Measurements from ENCODE around the gene SASH1. TPM values are rescaled to one million over a fixed set of nuclear protein-coding genes. Genes with fewer than 3 reads are reported as not detected.

SASH1 gene
- polyA plus RNA-seq, 1 experiment, result 32.2 TPM

DNA sequence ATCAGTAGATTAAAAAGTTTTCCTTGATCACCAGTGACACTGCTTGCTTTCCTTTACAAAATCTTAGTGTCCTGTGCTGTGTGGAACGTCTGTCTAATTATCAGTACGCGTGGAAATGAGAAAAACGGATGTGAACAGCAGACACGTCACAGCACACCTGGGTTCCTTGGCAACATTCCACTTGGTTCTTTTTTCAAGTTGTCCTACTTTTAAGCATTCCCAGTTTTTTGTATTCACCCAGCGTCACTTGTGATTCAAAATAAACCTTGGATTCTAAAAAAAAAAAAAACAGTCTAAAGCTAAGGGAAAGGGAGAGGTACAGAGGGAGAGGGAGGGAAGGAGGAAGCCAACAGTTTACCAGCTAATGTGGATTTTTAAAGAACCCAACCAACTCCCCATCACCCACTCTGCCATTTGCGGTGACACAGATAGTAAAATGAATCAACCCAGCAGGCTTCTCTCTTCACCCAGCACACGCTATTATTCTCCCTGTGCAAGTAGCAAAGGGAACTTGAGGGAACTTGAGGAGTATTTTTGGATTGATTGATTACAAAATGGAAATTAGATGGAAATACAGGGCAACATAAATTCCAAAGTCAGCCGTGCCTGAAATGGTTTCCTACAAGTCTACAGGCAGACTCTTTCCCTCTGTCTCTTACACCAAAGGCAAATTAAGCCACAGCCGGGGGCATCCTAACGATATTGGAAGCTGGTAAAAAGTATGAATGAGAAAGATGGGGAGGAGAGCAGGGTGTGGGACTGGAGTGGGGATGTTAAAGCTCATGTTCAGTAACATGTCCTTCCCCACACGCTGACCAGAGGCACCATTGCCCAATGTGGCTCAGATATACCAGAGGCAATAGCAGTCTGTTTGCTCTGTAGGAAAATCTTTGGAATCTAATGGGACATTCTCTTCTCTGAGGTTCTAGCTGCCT lies 129.8 kb downstream of the SASH1 start:
- CTCF ChIA-PET, result interaction anchor here (0.7 kb wide), 1 partner anchor 11 kb away, joined by 3 read pairs; no protein-coding TSS in a partner anchor

GRCh38 chr6:148479497-148479896 lies 136.9 kb downstream of the SASH1 start:
- TF ChIP-seq, protein P1, sequence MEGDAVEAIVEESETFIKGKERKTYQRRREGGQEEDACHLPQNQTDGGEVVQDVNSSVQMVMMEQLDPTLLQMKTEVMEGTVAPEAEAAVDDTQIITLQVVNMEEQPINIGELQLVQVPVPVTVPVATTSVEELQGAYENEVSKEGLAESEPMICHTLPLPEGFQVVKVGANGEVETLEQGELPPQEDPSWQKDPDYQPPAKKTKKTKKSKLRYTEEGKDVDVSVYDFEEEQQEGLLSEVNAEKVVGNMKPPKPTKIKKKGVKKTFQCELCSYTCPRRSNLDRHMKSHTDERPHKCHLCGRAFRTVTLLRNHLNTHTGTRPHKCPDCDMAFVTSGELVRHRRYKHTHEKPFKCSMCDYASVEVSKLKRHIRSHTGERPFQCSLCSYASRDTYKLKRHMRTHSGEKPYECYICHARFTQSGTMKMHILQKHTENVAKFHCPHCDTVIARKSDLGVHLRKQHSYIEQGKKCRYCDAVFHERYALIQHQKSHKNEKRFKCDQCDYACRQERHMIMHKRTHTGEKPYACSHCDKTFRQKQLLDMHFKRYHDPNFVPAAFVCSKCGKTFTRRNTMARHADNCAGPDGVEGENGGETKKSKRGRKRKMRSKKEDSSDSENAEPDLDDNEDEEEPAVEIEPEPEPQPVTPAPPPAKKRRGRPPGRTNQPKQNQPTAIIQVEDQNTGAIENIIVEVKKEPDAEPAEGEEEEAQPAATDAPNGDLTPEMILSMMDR (IDR thresholded peaks at IDR 0.05; ENCODE audit: insufficient read depth, low read depth, low read length), result no peak
- H3K36me3 ChIP-seq (ENCODE audit: control insufficient read depth, insufficient read depth, low read length), result peaks cover 4% of the 10 kb centered on the region
- ChIA-PET CTCF (interaction anchor here (1.9 kb wide), 1 partner anchor 9 kb away, joined by 4 read pairs; no protein-coding TSS in a partner anchor), POLR2A (no interaction called here)
- no peaks in the 10 kb centered on the region for H3K27me3 ChIP-seq (ENCODE audit: control insufficient read depth, insufficient read depth, low read length)
- no peak for DNase-seq (ENCODE audit: low read depth)
- H3K4me3 ChIP-seq (ENCODE audit: low read depth, low read length), result no peak overlapping the region

More for the DNA sequence above, 129.8 kb downstream of the SASH1 start:
- Histone ChIP-seq H3K27me3 (ENCODE audit: control insufficient read depth, insufficient read depth, low read length) (no peaks in the 10 kb centered on the region), H3K36me3 (ENCODE audit: control insufficient read depth, insufficient read depth, low read length) (peaks cover 19% of the 10 kb centered on the region), H3K4me3 (ENCODE audit: low read depth, low read length) (no peak overlapping the region)
- POLR2A ChIA-PET, result no interaction called here
- DNase-seq (ENCODE audit: low read depth), result no peak
- TF ChIP-seq, protein P1 (IDR thresholded peaks at IDR 0.05; ENCODE audit: insufficient read depth, low read depth, low read length), result no peak

GRCh38 chr6:148487461-148487860 lies 144.8 kb downstream of the SASH1 start:
- ChIA-PET POLR2A (no interaction called here), CTCF (interaction anchor here (0.6 to 1.8 kb wide), 3 partner anchors 8 to 1095 kb away, joined by 3 to 4 read pairs (median 3); no protein-coding TSS in a partner anchor)
- no peak for DNase-seq (ENCODE audit: low read depth)
- peaks cover 3% of the 10 kb centered on the region for H3K36me3 ChIP-seq (ENCODE audit: control insufficient read depth, insufficient read depth, low read length)
- TF ChIP-seq, protein P1 (IDR thresholded peaks at IDR 0.05; ENCODE audit: insufficient read depth, low read depth, low read length), result no peak
- no peaks in the 10 kb centered on the region for H3K27me3 ChIP-seq (ENCODE audit: control insufficient read depth, insufficient read depth, low read length)
- H3K4me3 ChIP-seq (ENCODE audit: low read depth, low read length), result no peak overlapping the region

- CTCF ChIA-PET, result interaction anchor here (1.4 kb wide), 1 partner anchor 69 kb away, joined by 4 read pairs; no protein-coding TSS in a partner anchor
- Histone ChIP-seq H3K4me3 (ENCODE audit: low read depth, low read length) (no peak overlapping the region), H3K36me3 (ENCODE audit: control insufficient read depth, insufficient read depth, low read length) (peaks cover 3% of the 10 kb centered on the region; the same call in 1 of the 2 replicates), H3K27me3 (ENCODE audit: control insufficient read depth, insufficient read depth, low read length) (no peaks in the 10 kb centered on the region)
- POLR2A ChIA-PET, result no interaction called here
- TF ChIP-seq, protein P1 (IDR thresholded peaks at IDR 0.05; ENCODE audit: insufficient read depth, low read depth, low read length), result no peak
- no peak for DNase-seq (ENCODE audit: low read depth)
These were observed 149.1 kb downstream of the SASH1 start for GRCh38 chr6:148491638-148492251.

All from BJ (cell line).